Measurements from ENCODE around the gene ATOH1.

ATOH1 gene

GRCh38 chr4:93835929-93836328 is 7.4 kb downstream of the ATOH1 start:
- DNase-seq = no peak

- DNase-seq = no peak
Observed at GRCh38 chr4:93839704-93840103, 11.2 kb downstream of the ATOH1 start.

GRCh38 chr4:93841803-93842345 is 13.3 kb downstream of the ATOH1 start:
- no peak for DNase-seq

- no peak for DNase-seq
Observed at GRCh38 chr4:93842601-93843252, 14.2 kb downstream of the ATOH1 start.

GRCh38 chr4:93843772-93844171 is 15.2 kb downstream of the ATOH1 start:
- no peak for DNase-seq

GRCh38 chr4:93852680-93853079 is 24.1 kb downstream of the ATOH1 start:
- DNase-seq = no peak

GRCh38 chr4:93855926-93856325 is 27.4 kb downstream of the ATOH1 start:
- no peak for DNase-seq

GRCh38 chr4:93865650-93866049 is 37.1 kb downstream of the ATOH1 start:
- no peak for DNase-seq

- DNase-seq = no peak
Observed at GRCh38 chr4:93867416-93868001, 39.0 kb downstream of the ATOH1 start.

GRCh38 chr4:93870876-93871458 is 42.4 kb downstream of the ATOH1 start:
- DNase-seq = no peak

GRCh38 chr4:93876754-93877153 is 48.2 kb downstream of the ATOH1 start:
- no peak for DNase-seq

- DNase-seq = no peak
Observed at GRCh38 chr4:93878566-93878965, 50.0 kb downstream of the ATOH1 start.

- DNase-seq = no peak
Observed at GRCh38 chr4:93879919-93880318, 51.4 kb downstream of the ATOH1 start.
